SK-N-SH (cell line): ENCODE results near the gene HDGFL3. TPM values are rescaled to one million over a fixed set of nuclear protein-coding genes. Genes with fewer than 3 reads are reported as not detected.

Experiments
- CTCF ChIA-PET: fragments of 300-600, 350-600 bp; formaldehyde crosslinking; extraction: SDS; loops from one replicate; lab custom pipeline; 2021; lab: Yijun Ruan, JAX
- POLR2A ChIA-PET: fragments of 350-600 bp; sonication (Branson Sonifier 250); formaldehyde crosslinking; extraction: SDS; loops from one replicate; lab custom pipeline; 2020; ENCODE audit warnings: antibody characterized with exemption, inconsistent platforms; lab: Yijun Ruan, JAX
- DNase-seq: peaks from one replicate; pipeline ENCODE4 v3.0.0; 2012
- H2AFZ ChIP-seq: fragments of 200-600 bp; sonication (generic); 2 replicates; pipeline ENCODE4 v1.8.1; 2016; ENCODE audit warnings: antibody characterized with exemption, mild to moderate bottlenecking, low read depth
- H3F3A ChIP-seq: fragments of 200-600 bp; sonication (generic); replicated peaks from 2 replicates; pipeline ENCODE3; 2016; ENCODE audit warnings: antibody characterized with exemption, mild to moderate bottlenecking; ENCODE audit not compliant: insufficient read depth
- H3K27ac ChIP-seq, 2 experiments: fragments of 200-500 bp in 1 of 2; fragments of 200-600 bp in 1 of 2; sonication (Bioruptor generic) in 1 of 2; sonication (generic), shearing (Covaris generic) in 1 of 2; 2 replicates each; pipeline versions ENCODE4 v1.5.1 to v1.6.1; 2014 to 2016; ENCODE audit warnings: low read depth in 2 of 2, inconsistent platforms in 1 of 2, low read length in 1 of 2, mild to moderate bottlenecking in 1 of 2, mixed read lengths in 1 of 2
- H3K27me3 ChIP-seq: fragments of 200-600 bp; sonication (generic), shearing (Covaris generic); 2 replicates; pipeline ENCODE4 v1.6.1; 2016; ENCODE audit warnings: mixed run types; ENCODE audit not compliant: insufficient read depth
- H3K36me3 ChIP-seq, 2 experiments: fragments of 200-500 bp in 1 of 2; fragments of 200-600 bp in 1 of 2; sonication (Bioruptor generic) in 1 of 2; sonication (generic) in 1 of 2; replicated peaks in 1 of 2; 2 replicates each; pipeline versions ENCODE3 to v1.5.1; 2014 to 2016; ENCODE audit warnings: low read length in 1 of 2, mild to moderate bottlenecking in 1 of 2; ENCODE audit not compliant: insufficient read depth in 2 of 2, control insufficient read depth in 1 of 2
- H3K4me1 ChIP-seq, 2 experiments: fragments of 200-500 bp in 1 of 2; fragments of 200-600 bp in 1 of 2; sonication (Bioruptor generic) in 1 of 2; sonication (generic), shearing (Covaris generic) in 1 of 2; 2 replicates each; pipeline versions ENCODE4 v1.5.1 to v1.6.1; 2014 to 2016; ENCODE audit warnings: low read depth in 1 of 2, low read length in 1 of 2, mixed run types in 1 of 2; ENCODE audit not compliant: insufficient read depth in 2 of 2, control insufficient read depth in 1 of 2
- H3K4me2 ChIP-seq: fragments of 200-600 bp; sonication (generic), shearing (Covaris generic); 2 replicates; pipeline ENCODE4 v1.6.1; 2017; ENCODE audit warnings: mixed run types
- H3K4me3 ChIP-seq, 2 experiments: fragments of 200-500 bp in 1 of 2; fragments of 200-600 bp in 1 of 2; sonication (Bioruptor generic) in 1 of 2; sonication (generic), shearing (Covaris generic) in 1 of 2; 2 replicates each; pipeline versions ENCODE4 v1.5.1 to v1.8.1; 2014 to 2016; ENCODE audit warnings: low read depth in 2 of 2, inconsistent platforms in 1 of 2, low read length in 1 of 2, mild to moderate bottlenecking in 1 of 2, mixed read lengths in 1 of 2, moderate library complexity in 1 of 2
- H3K79me2 ChIP-seq: fragments of 200-600 bp; sonication (generic); 2 replicates; pipeline ENCODE4 v1.8.1; 2017; ENCODE audit warnings: mild to moderate bottlenecking; ENCODE audit not compliant: insufficient read depth
- H3K9ac ChIP-seq: fragments of 200-600 bp; sonication (generic); 2 replicates; pipeline ENCODE4 v1.6.1; 2017; ENCODE audit warnings: mixed run types
- H3K9me2 ChIP-seq: fragments of 200-600 bp; sonication (generic); 2 replicates; pipeline ENCODE4 v1.6.1; 2017; ENCODE audit warnings: mixed run types
- H3K9me3 ChIP-seq: fragments of 200-600 bp; sonication (generic); 2 replicates; pipeline ENCODE4 v1.6.1; 2017; ENCODE audit warnings: mixed run types, mild to moderate bottlenecking, moderate library complexity
- H4K20me1 ChIP-seq: fragments of 200-600 bp; sonication (generic); 2 replicates; pipeline ENCODE4 v1.6.1; 2017; ENCODE audit warnings: mild to moderate bottlenecking, mixed run types; ENCODE audit not compliant: insufficient read depth
- CHD2 ChIP-seq: fragments of 150-350 bp; IDR thresholded peaks from 2 replicates; pipeline ENCODE4 v1.6.1; 2018; ENCODE audit warnings: low read length; ENCODE audit not compliant: partially characterized antibody
- ELF1 ChIP-seq: IDR thresholded peaks from 2 replicates; pipeline ENCODE4 v1.4.0; 2012
- EP300 ChIP-seq, 2 experiments: IDR thresholded peaks; 2 replicates each; pipeline versions ENCODE4 v1.4.0 to v1.6.1; 2012; ENCODE audit warnings: borderline replicate concordance in 1 of 2, low read depth in 1 of 2, low read length in 1 of 2
- FOSL2 ChIP-seq: IDR thresholded peaks from 2 replicates; pipeline ENCODE4 v1.4.0; 2012; ENCODE audit warnings: low read depth, mild to moderate bottlenecking, moderate library complexity, borderline replicate concordance
- FOXJ3 ChIP-seq: sonication (generic); formaldehyde crosslinking; IDR thresholded peaks from 2 replicates; pipeline ENCODE4 v1.5.1; 2020; ENCODE audit warnings: mild to moderate bottlenecking, missing genetic modification reagents
- JUND ChIP-seq: IDR thresholded peaks from 2 replicates; pipeline ENCODE4 v1.4.0; 2012
- MAX ChIP-seq: IDR thresholded peaks from 2 replicates; pipeline ENCODE4 v1.4.0; 2012; ENCODE audit warnings: low read depth
- MXI1 ChIP-seq: IDR thresholded peaks from 2 replicates; pipeline ENCODE4 v1.6.1; 2012; ENCODE audit warnings: mild to moderate bottlenecking, low read depth, low read length, improper control_type of control experiment
- NFIC ChIP-seq: IDR thresholded peaks from 2 replicates; pipeline ENCODE4 v1.4.0; 2012; ENCODE audit warnings: borderline replicate concordance
- NRF1 ChIP-seq: IDR thresholded peaks from 2 replicates; pipeline ENCODE4 v1.6.1; 2012; ENCODE audit warnings: low read depth, mild to moderate bottlenecking, low read length
- REST ChIP-seq: IDR thresholded peaks from 2 replicates; pipeline ENCODE4 v1.6.1; 2012; ENCODE audit warnings: mild to moderate bottlenecking, low read depth, low read length, moderate library complexity
- RXRA ChIP-seq: IDR thresholded peaks from 2 replicates; pipeline ENCODE4 v1.4.0; 2012; ENCODE audit warnings: low read depth, mild to moderate bottlenecking, borderline replicate concordance
- SIN3A ChIP-seq: IDR thresholded peaks from 2 replicates; pipeline ENCODE4 v1.6.1; 2012; ENCODE audit warnings: low read depth, mild to moderate bottlenecking, low read length, moderate library complexity, borderline replicate concordance
- TEAD4 ChIP-seq: IDR thresholded peaks from 2 replicates; pipeline ENCODE4 v1.4.0; 2012; ENCODE audit warnings: mild to moderate bottlenecking, borderline replicate concordance; ENCODE audit not compliant: insufficient read depth
- USF1 ChIP-seq: IDR thresholded peaks from 2 replicates; pipeline ENCODE4 v1.4.0; 2012; ENCODE audit warnings: low read depth, borderline replicate concordance
- USF2 ChIP-seq: fragments of 150-350 bp; IDR thresholded peaks from 2 replicates; pipeline ENCODE4 v1.6.1; 2017; ENCODE audit warnings: antibody characterized with exemption, low read length, low read depth, borderline replicate concordance
- WGBS: methylation state at CpG from one replicate; pipeline ENCODE4 v1.1.6; 2017; ENCODE audit warnings: low lambda C conversion rate; 5-methylcytosine and 5-hydroxymethylcytosine counted together
- polyA plus RNA-seq, 3 experiments: library from polyadenylated mRNA; depleted of rRNA; stranded (reverse); fragments of >200 nt; gene quantifications; 2 replicates each; pipeline ENCODE4 v1.2.3, GENCODE V29; 2012
- TF ChIP-seq, protein P1 (sequence below): fragments of 200-600 bp; sonication (generic); IDR thresholded peaks from 2 replicates; pipeline ENCODE4 v1.6.1; 2017; ENCODE audit warnings: antibody characterized with exemption, mild to moderate bottlenecking, moderate library complexity

HDGFL3 gene
- polyA plus RNA-seq, 1 of the 3 experiments (the other 2 are of a cell fraction), result 8.0 TPM

- WGBS, result 97% methylated on average over 3 of the region's 3 CpGs
- Histone ChIP-seq H3K9me2 (no peaks in the 10 kb centered on the region), H3K36me3 (peaks cover 0 to 15% of the 10 kb centered on the region in 2 experiments), H3K9ac (no peak overlapping the region), H3K4me2 (no peak overlapping the region), H4K20me1 (peaks cover 8% of the 10 kb centered on the region; the same call in 1 of the 2 replicates), H3K4me1 (peaks cover 0 to 3% of the 10 kb centered on the region in 2 experiments; a peak in 2 of 4 replicates), H3K27ac (no peak overlapping the region), H3K4me3 (no peak overlapping the region), H3K9me3 (no peaks in the 10 kb centered on the region), H2AFZ (no peak overlapping the region), H3K27me3 (no peaks in the 10 kb centered on the region), H3K79me2 (peaks cover 75% of the 10 kb centered on the region), H3F3A (no peaks in the 10 kb centered on the region)
- DNase-seq, result no peak
- no peak for TF ChIP-seq RXRA
- TF ChIP-seq CHD2, result no peak
- TF ChIP-seq USF1, result no peak
- TF ChIP-seq EP300 (IDR thresholded peaks at IDR 0.05; ENCODE audit: borderline replicate concordance in 1 of 2, low read depth in 1 of 2, low read length in 1 of 2), result no peak
- TF ChIP-seq ELF1, result no peak
- no peak for TF ChIP-seq FOXJ3
- TF ChIP-seq REST, result no peak
- ChIA-PET POLR2A (no interaction called here), CTCF (interaction anchor here (0.8 kb wide), 1 partner anchor 10 kb away, joined by 3 read pairs; no protein-coding TSS in a partner anchor)
Observed at GRCh38 chr15:83178869-83179325, 28.7 kb downstream of the HDGFL3 start.

DNA sequence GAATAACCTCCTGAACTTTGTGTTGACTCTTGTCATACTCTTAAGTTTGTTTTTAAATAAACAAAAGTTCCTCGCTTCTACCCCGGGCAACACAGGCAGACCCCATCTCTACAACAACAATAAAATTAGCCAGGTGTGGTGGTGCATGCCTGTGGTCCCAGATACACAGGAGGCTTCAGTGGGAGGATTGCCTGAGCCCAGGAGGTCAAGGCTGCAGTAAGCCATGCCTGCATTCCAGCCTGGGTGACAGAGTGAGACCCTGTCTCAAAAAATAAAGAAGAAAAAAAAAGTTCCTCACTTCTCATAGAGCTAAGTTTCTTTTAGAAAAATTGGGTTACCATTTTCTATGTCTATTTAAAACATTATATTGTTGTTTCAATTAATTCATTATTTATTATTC lies 29.2 kb downstream of the HDGFL3 start:
- no peaks in the 10 kb centered on the region for H3K9me3 ChIP-seq
- peaks cover 74% of the 10 kb centered on the region for H3K79me2 ChIP-seq
- ChIA-PET POLR2A (no interaction called here), CTCF (interaction anchor here (0.8 kb wide), 1 partner anchor 11 kb away, joined by 3 read pairs; no protein-coding TSS in a partner anchor)
- TF ChIP-seq MXI1, result no peak
- TF ChIP-seq, protein P1, sequence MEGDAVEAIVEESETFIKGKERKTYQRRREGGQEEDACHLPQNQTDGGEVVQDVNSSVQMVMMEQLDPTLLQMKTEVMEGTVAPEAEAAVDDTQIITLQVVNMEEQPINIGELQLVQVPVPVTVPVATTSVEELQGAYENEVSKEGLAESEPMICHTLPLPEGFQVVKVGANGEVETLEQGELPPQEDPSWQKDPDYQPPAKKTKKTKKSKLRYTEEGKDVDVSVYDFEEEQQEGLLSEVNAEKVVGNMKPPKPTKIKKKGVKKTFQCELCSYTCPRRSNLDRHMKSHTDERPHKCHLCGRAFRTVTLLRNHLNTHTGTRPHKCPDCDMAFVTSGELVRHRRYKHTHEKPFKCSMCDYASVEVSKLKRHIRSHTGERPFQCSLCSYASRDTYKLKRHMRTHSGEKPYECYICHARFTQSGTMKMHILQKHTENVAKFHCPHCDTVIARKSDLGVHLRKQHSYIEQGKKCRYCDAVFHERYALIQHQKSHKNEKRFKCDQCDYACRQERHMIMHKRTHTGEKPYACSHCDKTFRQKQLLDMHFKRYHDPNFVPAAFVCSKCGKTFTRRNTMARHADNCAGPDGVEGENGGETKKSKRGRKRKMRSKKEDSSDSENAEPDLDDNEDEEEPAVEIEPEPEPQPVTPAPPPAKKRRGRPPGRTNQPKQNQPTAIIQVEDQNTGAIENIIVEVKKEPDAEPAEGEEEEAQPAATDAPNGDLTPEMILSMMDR, result no peak
- TF ChIP-seq USF2, result no peak
- TF ChIP-seq FOXJ3, result no peak
- no peak for TF ChIP-seq TEAD4
- TF ChIP-seq MAX, result no peak
- TF ChIP-seq JUND, result no peak
- no peak for TF ChIP-seq NFIC
- no peak for TF ChIP-seq SIN3A
- no peak for TF ChIP-seq FOSL2
- no peak for TF ChIP-seq NRF1
- no peak for TF ChIP-seq CHD2
- H3K4me1 ChIP-seq, result peaks cover 0 to 3% of the 10 kb centered on the region in 2 experiments; a peak in 2 of 4 replicates
- no peak overlapping the region for H3K27ac ChIP-seq
- no peak overlapping the region for H2AFZ ChIP-seq
- no peak overlapping the region for H3K4me3 ChIP-seq
- H4K20me1 ChIP-seq, result peaks cover 8% of the 10 kb centered on the region; the same call in 1 of the 2 replicates
- no peaks in the 10 kb centered on the region for H3F3A ChIP-seq
- no peak overlapping the region for H3K9ac ChIP-seq
- 96% methylated on average over 2 of the region's 2 CpGs for WGBS
- no peaks in the 10 kb centered on the region for H3K27me3 ChIP-seq
- peaks cover 0 to 15% of the 10 kb centered on the region in 2 experiments for H3K36me3 ChIP-seq
- H3K4me2 ChIP-seq, result no peak overlapping the region
- no peaks in the 10 kb centered on the region for H3K9me2 ChIP-seq
- DNase-seq, result no peak
